Measurements from ENCODE around the gene BBOF1.

- no peak for TF ChIP-seq POLR2AphosphoS5 (IDR thresholded peaks at IDR 0.05; ENCODE audit: low read depth, low read length)
- no peak for TF ChIP-seq POLR2A (IDR thresholded peaks at IDR 0.05; ENCODE audit: low read depth, low read length)
Observed at GRCh38 chr14:74045522-74045921, 26.4 kb downstream of the BBOF1 start.
